Ishikawa (cell line): ENCODE measurements around the gene THAP4.

Experiments used
- EP300 ChIP-seq: IDR thresholded peaks from 2 replicates; pipeline ENCODE4 v1.6.1; 2012; ENCODE audit warnings: borderline replicate concordance
- REST ChIP-seq: IDR thresholded peaks from 2 replicates; pipeline ENCODE4 v1.6.1; 2012; ENCODE audit warnings: low read depth, mild to moderate bottlenecking
- TAF1 ChIP-seq: IDR thresholded peaks from 2 replicates; pipeline ENCODE4 v1.6.1; 2012; ENCODE audit warnings: low read depth, mild to moderate bottlenecking

- TF ChIP-seq TAF1 = no peak
- TF ChIP-seq REST = no peak
- no peak for TF ChIP-seq EP300
Measured at GRCh38 chr2:241545106-241545505, 91.9 kb downstream of the THAP4 start.
